Aorta (tissue), 5 donors: ENCODE data around the gene KCNB1. TPM values are rescaled to one million over a fixed set of nuclear protein-coding genes. Genes with fewer than 3 reads are reported as not detected.
A peak's percentile ranks its signal among the peaks of the same experiment; 100 is the strongest.

ENCODE experiments used
- ATAC-seq: fragments of 200-7000 bp; cut with Tn5 transposase; one replicate; pipeline ENCODE4 v1.9.1; 2022; ENCODE audit warnings: moderate library complexity; ENCODE audit not compliant: low FRiP score
- DNase-seq, 2 donors: peaks; one replicate each; pipeline ENCODE4 v3.0.0-alpha.2; 2020
- H3K27ac ChIP-seq, 2 donors: one replicate each; pipeline ENCODE4 v1.5.1; 2013; ENCODE audit warnings: low read length in 2 of 2, mild to moderate bottlenecking in 2 of 2, moderate library complexity in 2 of 2, control low read depth in 1 of 2, inconsistent platforms in 1 of 2, low read depth in 1 of 2
- H3K27me3 ChIP-seq, 2 donors: one replicate each; pipeline ENCODE4 v1.6.1; 2013; ENCODE audit warnings: control low read depth in 1 of 2, low read length in 1 of 2, mild to moderate bottlenecking in 1 of 2, moderate library complexity in 1 of 2; ENCODE audit not compliant: insufficient read depth in 2 of 2, control insufficient read depth in 1 of 2
- H3K36me3 ChIP-seq, 2 donors: one replicate each; pipeline ENCODE4 v1.6.1; 2013; ENCODE audit warnings: control low read depth in 1 of 2, low read length in 1 of 2, mild to moderate bottlenecking in 1 of 2; ENCODE audit not compliant: insufficient read depth in 2 of 2, control insufficient read depth in 1 of 2
- H3K4me1 ChIP-seq, 2 donors: one replicate each; pipeline ENCODE4 v1.6.1; 2013; ENCODE audit warnings: low read length in 2 of 2, control low read depth in 1 of 2, mild to moderate bottlenecking in 1 of 2, moderate library complexity in 1 of 2; ENCODE audit not compliant: insufficient read depth in 2 of 2, control insufficient read depth in 1 of 2
- H3K4me3 ChIP-seq, 2 donors: one replicate each; pipeline ENCODE4 v1.5.1; 2013; ENCODE audit warnings: low read length in 2 of 2, control low read depth in 1 of 2, mild to moderate bottlenecking in 1 of 2
- H3K9me3 ChIP-seq: one replicate; pipeline ENCODE4 v1.6.1; 2013; ENCODE audit warnings: mild to moderate bottlenecking, low read length; ENCODE audit not compliant: control insufficient read depth
- WGBS, 2 donors: extraction: QIAGEN DNeasy Blood & Tissue Kit; methylation state at CpG; one replicate each; pipeline ENCODE4 v1.1.7; 2013; 5-methylcytosine and 5-hydroxymethylcytosine counted together
- intact Hi-C, 2 donors: fragments of 100-400 bp; cut with DNase I; formaldehyde crosslinking; loops; one replicate each; pipeline versions ENCODE4 v1.14.2 to v1.15.0; 2022
- polyA plus RNA-seq, 2 donors: library from polyadenylated mRNA; stranded (reverse); fragments of 200-250 nt; gene quantifications; one replicate each; pipeline ENCODE4 v1.2.3, GENCODE V29; 2013
- total RNA-seq, 2 donors: library from RNA; stranded (reverse); fragmentation: NEBNext Ultra II Directional; extraction: Animal tissue kit (Norgen Biotek cat#: 25700); gene quantifications; one replicate each; pipeline ENCODE4 v1.2.1, GENCODE V29; 2021
- donor health status: healthy with polysubstance abuse.
- donor health status: Bipolar disorder and iron deficiency.
- donor health status: DM: no; HTN: no; CAD: no.
- donor health status: DM: no; HTN: no; CAD: no.
- donor health status: DM: yes; HTN: yes; CAD: no.

KCNB1 gene
- total and polyA plus RNA-seq, 4 donors: under 0.01 to 2.0 (median 0.65) TPM; not detected in 1

DNA sequence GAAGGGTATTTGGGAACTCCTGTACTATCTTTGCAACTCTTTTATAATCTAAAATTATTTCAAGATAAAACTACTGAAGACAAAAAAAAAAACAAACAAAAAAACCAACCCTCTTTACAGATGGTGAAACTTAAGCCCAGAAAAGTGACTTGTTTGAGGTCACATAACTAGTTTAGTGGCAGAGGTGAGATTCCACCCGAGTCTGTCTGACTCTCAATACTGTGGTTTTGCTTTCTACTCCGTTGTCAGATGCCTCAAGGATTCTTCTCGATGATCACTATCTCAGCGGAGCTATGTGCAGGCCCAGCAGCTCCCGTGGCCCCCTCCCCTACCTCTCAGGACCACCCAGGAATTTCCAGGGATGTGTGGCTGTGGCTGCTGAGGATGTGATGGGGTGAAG, 36.1 kb upstream of the KCNB1 start:
- no peaks in the 10 kb centered on the region for H3K4me1 ChIP-seq
- intact Hi-C loops: no loop called here
- peak in 1 of 2 donors; percentile 25 for DNase-seq
- no peaks in the 10 kb centered on the region for H3K27me3 ChIP-seq
- peaks cover 3 to 11% of the 10 kb centered on the region in 2 donors for H3K36me3 ChIP-seq
- no peak for ATAC-seq
- H3K4me3 ChIP-seq: no peak overlapping the region
- H3K9me3 ChIP-seq: no peaks in the 10 kb centered on the region
- H3K27ac ChIP-seq: peak overlapping the region in 1 of 2 donors; percentile 7
- 75 to 81% methylated on average over 5 of the region's 5 CpGs for WGBS, 2 donors

GRCh38 chr20:49517805-49518100, 35.3 kb upstream of the KCNB1 start:
- H3K9me3 ChIP-seq: no peaks in the 10 kb centered on the region
- peaks cover 3 to 11% of the 10 kb centered on the region in 2 donors for H3K36me3 ChIP-seq
- no peak overlapping the region for H3K27ac ChIP-seq
- no peaks in the 10 kb centered on the region for H3K4me1 ChIP-seq
- H3K27me3 ChIP-seq: no peaks in the 10 kb centered on the region
- ATAC-seq (no peak), DNase-seq (no peak)
- no peak overlapping the region for H3K4me3 ChIP-seq
- 89 to 92% methylated on average over 4 of the region's 4 CpGs for WGBS, 2 donors
- intact Hi-C loops: no loop called here

- no peaks in the 10 kb centered on the region for H3K9me3 ChIP-seq
- no peak overlapping the region for H3K27ac ChIP-seq
- H3K4me1 ChIP-seq: no peaks in the 10 kb centered on the region
- intact Hi-C loops: no loop called here
- peak in 1 of 2 donors; percentile 74 for DNase-seq
- no peak for ATAC-seq
- peaks cover 3 to 14% of the 10 kb centered on the region in 2 donors for H3K36me3 ChIP-seq
- no peaks in the 10 kb centered on the region for H3K27me3 ChIP-seq
- WGBS, 2 donors: 80 to 86% methylated on average over 17 of the region's 17 CpGs
- H3K4me3 ChIP-seq: no peak overlapping the region
Measured at GRCh38 chr20:49516916-49517804, 34.7 kb upstream of the KCNB1 start.

- peaks cover 3 to 12% of the 10 kb centered on the region in 2 donors for H3K36me3 ChIP-seq
- ATAC-seq (no peak), DNase-seq (no peak)
Measured at GRCh38 chr20:49515586-49515985, 33.1 kb upstream of the KCNB1 start.

DNA sequence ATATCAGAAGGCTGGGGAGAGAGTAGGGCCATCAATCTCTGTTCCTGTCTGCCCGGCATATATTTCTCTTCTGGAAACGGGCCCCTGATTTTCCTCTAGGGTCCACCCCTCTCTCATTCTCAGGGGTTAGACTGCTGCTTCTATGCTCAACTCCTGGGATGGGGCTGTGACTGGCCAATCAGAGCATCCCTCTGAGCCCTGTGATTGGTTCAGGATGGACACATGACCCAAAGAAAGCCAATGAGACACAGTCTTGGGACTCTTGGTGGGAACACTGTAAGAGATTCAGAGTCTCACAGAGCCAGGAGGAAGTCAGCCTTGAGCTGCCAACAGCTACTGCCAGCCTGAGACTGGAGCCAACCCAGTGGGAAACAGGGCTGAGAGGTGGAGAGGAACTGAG, 31.0 kb upstream of the KCNB1 start:
- intact Hi-C loops: no loop called here
- Histone ChIP-seq H3K27ac (peak overlapping the region; percentile 26 to 58), H3K4me1 (peaks cover 0 to 3% of the 10 kb centered on the region in 2 donors), H3K4me3 (no peak overlapping the region), H3K36me3 (peaks cover 0 to 10% of the 10 kb centered on the region in 2 donors), H3K9me3 (no peaks in the 10 kb centered on the region), H3K27me3 (no peaks in the 10 kb centered on the region)
- ATAC-seq (no peak), DNase-seq (no peak)
- WGBS, 2 donors: 78 to 83% methylated on average over 2 of the region's 2 CpGs

More at GRCh38 chr20:49515586-49515985, 33.1 kb upstream of the KCNB1 start:
- Histone ChIP-seq H3K27me3 (no peaks in the 10 kb centered on the region), H3K27ac (no peak overlapping the region), H3K4me3 (no peak overlapping the region), H3K9me3 (no peaks in the 10 kb centered on the region), H3K4me1 (peaks cover 0 to 3% of the 10 kb centered on the region in 2 donors)
- 33 to 35% methylated on average over 3 of the region's 3 CpGs for WGBS, 2 donors
- intact Hi-C loops: no loop called here

GRCh38 chr20:49513009-49513408, 30.5 kb upstream of the KCNB1 start:
- Histone ChIP-seq H3K9me3 (no peaks in the 10 kb centered on the region), H3K4me3 (no peak overlapping the region), H3K36me3 (peaks cover 0 to 12% of the 10 kb centered on the region in 2 donors), H3K27me3 (no peaks in the 10 kb centered on the region), H3K4me1 (peaks cover 0 to 3% of the 10 kb centered on the region in 2 donors), H3K27ac (peak overlapping the region; percentile 16 to 58)
- DNase-seq (peak in 1 of 2 donors; percentile 68), ATAC-seq (no peak)
- 92 to 93% methylated on average over 11 of the region's 11 CpGs for WGBS, 2 donors
- intact Hi-C loops: no loop called here

DNA sequence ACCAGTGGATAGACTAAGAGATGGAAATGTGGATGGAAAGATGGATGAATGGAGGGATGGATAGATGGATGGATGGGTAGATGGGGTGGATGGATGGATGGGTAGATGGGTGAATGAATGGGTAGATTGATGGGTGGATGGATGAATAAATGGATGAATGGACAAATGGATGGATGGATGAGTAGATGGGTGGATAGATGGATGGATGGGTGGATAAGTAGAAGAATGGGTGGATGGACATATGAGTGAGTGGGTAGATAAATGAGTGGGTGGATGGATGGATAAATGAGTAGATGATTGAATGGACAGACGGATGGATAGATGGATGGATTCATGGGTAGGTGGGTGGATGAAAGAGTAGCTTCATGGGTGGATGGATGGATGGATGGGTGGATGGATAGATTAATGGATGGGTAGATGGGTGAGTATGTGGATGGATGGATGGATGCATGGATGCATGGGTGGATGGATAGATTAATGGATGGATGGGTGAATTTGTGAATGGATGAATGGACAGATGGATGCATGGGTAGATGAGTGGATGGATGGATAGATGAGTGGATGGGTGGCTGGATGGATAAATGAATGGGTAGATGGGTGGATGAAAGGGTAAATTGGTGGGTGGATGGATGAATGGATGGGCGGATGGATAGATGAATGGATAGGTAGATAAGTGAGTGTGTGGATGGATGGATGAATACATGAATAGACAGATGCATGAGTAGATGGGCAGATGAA, 29.5 kb upstream of the KCNB1 start:
- intact Hi-C loops: no loop called here
- Histone ChIP-seq H3K9me3 (no peaks in the 10 kb centered on the region), H3K27ac (peak overlapping the region in 1 of 2 donors; percentile 54), H3K36me3 (peaks cover 0 to 15% of the 10 kb centered on the region in 2 donors), H3K4me1 (peaks cover 0 to 3% of the 10 kb centered on the region in 2 donors), H3K4me3 (no peak overlapping the region), H3K27me3 (no peaks in the 10 kb centered on the region)
- DNase-seq (no peak), ATAC-seq (no peak)
- WGBS, 2 donors: 95 to 98% methylated on average over 2 of the region's 2 CpGs

DNA sequence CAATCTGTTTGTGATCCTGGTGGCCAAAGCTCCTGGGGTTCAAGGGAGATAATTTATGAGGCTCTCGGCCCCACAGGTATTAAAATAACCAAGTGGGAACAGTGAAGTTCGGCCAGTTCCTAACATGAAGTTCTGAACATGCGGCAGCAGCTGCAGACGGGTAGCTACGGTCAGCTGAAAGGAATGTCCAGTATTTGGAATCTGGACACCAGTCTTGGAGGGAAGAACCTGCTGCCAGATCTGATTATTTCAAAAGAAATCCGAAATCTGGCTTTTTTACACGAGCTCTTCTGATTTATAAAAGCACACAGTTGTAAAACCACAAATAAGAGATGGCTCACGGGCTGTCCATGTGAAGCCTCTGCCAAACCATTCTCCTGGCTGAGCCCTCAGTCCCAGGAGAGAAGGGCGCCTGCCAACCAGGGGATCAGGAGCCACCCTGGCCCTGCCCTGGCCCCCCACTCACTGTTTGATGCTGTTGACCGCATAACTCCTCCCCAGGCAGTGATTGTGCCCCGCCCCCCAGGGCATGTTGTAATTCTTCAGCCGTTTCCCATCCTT, 28.2 kb upstream of the KCNB1 start:
- 8 to 12% methylated on average over 12 of the region's 12 CpGs for WGBS, 2 donors
- Histone ChIP-seq H3K9me3 (no peaks in the 10 kb centered on the region), H3K36me3 (peaks cover 0 to 15% of the 10 kb centered on the region in 2 donors), H3K4me1 (peaks cover 0 to 3% of the 10 kb centered on the region in 2 donors), H3K4me3 (no peak overlapping the region), H3K27me3 (no peaks in the 10 kb centered on the region), H3K27ac (peak overlapping the region; percentile 0 to 99)
- peak; percentile 79 to 90 for DNase-seq
- intact Hi-C loops: no loop called here
- ATAC-seq: peak; percentile 75
